ENCODE results near the gene CPS1. TPM values are rescaled to one million over a fixed set of nuclear protein-coding genes. Genes with fewer than 3 reads are reported as not detected.

Gene CPS1
- total RNA-seq, 3 donors from 2014 or later: 5.2 to 10.4 (median 9.2) TPM

GRCh38 chr2:210718503-210718902 is 162.1 kb downstream of the CPS1 start:
- DNase-seq (ENCODE audit: low spot score in 2 of 2): no peak
- Histone ChIP-seq H3K36me3 (no peaks in the 10 kb centered on the region), H3K4me1 (no peaks in the 10 kb centered on the region), H3K27ac (no peak overlapping the region), H3K9me3 (no peaks in the 10 kb centered on the region), H3K27me3 (no peaks in the 10 kb centered on the region), H3K4me3 (no peak overlapping the region)
- TF ChIP-seq CTCF (IDR thresholded peaks at IDR 0.05) (no peak), POLR2AphosphoS5 (IDR thresholded peaks at IDR 0.05) (no peak), POLR2A (IDR thresholded peaks at IDR 0.05) (no peak)
- intact Hi-C loops (cut with DNase I; ENCODE audit: low total_unique reads): loop anchor here (5.0 kb wide), 1 partner anchor 884 kb away; no protein-coding TSS in a partner anchor

GRCh38 chr2:210722092-210722491 is 165.7 kb downstream of the CPS1 start:
- Histone ChIP-seq H3K36me3 (no peaks in the 10 kb centered on the region), H3K27ac (no peak overlapping the region), H3K4me3 (no peak overlapping the region), H3K4me1 (no peaks in the 10 kb centered on the region), H3K9me3 (no peaks in the 10 kb centered on the region), H3K27me3 (no peaks in the 10 kb centered on the region)
- TF ChIP-seq POLR2A (IDR thresholded peaks at IDR 0.05): no peak
- TF ChIP-seq POLR2AphosphoS5 (IDR thresholded peaks at IDR 0.05): no peak
- no peak for DNase-seq (ENCODE audit: low spot score in 2 of 2)
- intact Hi-C loops (cut with DNase I; ENCODE audit: low total_unique reads): no loop called here

- Histone ChIP-seq H3K9me3 (no peaks in the 10 kb centered on the region), H3K4me3 (no peak overlapping the region), H3K36me3 (no peaks in the 10 kb centered on the region), H3K4me1 (no peaks in the 10 kb centered on the region), H3K27ac (no peak overlapping the region), H3K27me3 (no peaks in the 10 kb centered on the region)
- DNase-seq (ENCODE audit: low spot score in 2 of 2): no peak
- intact Hi-C loops (cut with DNase I; ENCODE audit: low total_unique reads): no loop called here
- TF ChIP-seq POLR2A (IDR thresholded peaks at IDR 0.05): no peak
- TF ChIP-seq POLR2AphosphoS5 (IDR thresholded peaks at IDR 0.05): no peak
- no peak for TF ChIP-seq CTCF (IDR thresholded peaks at IDR 0.05)
Measured at GRCh38 chr2:210727549-210727948, 171.2 kb downstream of the CPS1 start.

Other genes starting within 250 kb of the CPS1 start
- not detected for gene MYL1, start 241.4 kb upstream of the CPS1 start, total RNA-seq
- gene LANCL1, start 79.8 kb upstream of the CPS1 start, total RNA-seq: 10 to 100 TPM; 30.5 to 44.2 (median 43.7) TPM

Data from breast epithelium (tissue), 4 donors.